Stimulated activated CD4-positive, alpha-beta T cell treated with anti-CD3 and anti-CD28 coated beads, Interleukin-1b, Interleukin-23, amount 100 ng/mL, for 4 hours (primary cell): ENCODE data around the gene LCMT1.
A peak's percentile ranks its signal among the peaks of the same experiment; 100 is the strongest.
"Not testable (repeated sequence)": the region's sequence is repeated elsewhere in the genome, so short reads cannot be mapped to it uniquely, and the experiment has no call there.

ENCODE experiments used
- DNase-seq, 2 donors: peaks; one replicate each; pipeline ENCODE4 v3.0.0-alpha.2; 2020; ENCODE audit warnings: low read depth in 2 of 2

The LCMT1 gene

GRCh38 chr16:25111403-25112166 is at the start of gene LCMT1:
Gene LCMT1, plus strand, starts transcription at chr16:25111742. Its CDS starts 142 bp downstream, at chr16:25111884.
- peak; percentile 83 to 87 for DNase-seq

GRCh38 chr16:25063102-25063501 is 48.4 kb upstream of the LCMT1 start:
- DNase-seq: no peak

- no peak for DNase-seq
Observed at GRCh38 chr16:25063865-25064264, 47.7 kb upstream of the LCMT1 start.

GRCh38 chr16:25064281-25064680 is 47.3 kb upstream of the LCMT1 start:
- not testable (repeated sequence) for DNase-seq

- no peak for DNase-seq
Observed at GRCh38 chr16:25064937-25065336, 46.6 kb upstream of the LCMT1 start.

DNA sequence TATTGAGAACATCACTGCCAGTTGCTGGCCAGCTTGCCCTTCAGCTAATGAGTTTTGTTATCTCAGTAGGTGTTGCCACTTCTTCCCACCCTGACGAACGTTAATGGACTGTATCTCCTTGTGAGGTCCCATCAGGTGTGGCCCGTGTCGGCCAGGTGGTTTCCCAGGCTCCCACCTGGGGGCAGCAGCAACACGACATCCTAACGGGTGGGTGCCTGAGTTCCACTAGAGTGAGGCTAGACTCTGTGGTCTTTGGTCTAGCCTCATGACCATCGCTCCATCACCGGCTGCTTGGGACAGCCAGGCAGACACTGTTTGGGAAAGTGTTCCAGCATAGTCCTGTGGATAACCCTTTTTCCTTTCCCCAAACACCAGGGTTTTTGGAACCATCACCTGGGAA is 45.6 kb upstream of the LCMT1 start:
- no peak for DNase-seq

- no peak for DNase-seq
Observed at GRCh38 chr16:25066426-25066746, 45.2 kb upstream of the LCMT1 start.

DNA sequence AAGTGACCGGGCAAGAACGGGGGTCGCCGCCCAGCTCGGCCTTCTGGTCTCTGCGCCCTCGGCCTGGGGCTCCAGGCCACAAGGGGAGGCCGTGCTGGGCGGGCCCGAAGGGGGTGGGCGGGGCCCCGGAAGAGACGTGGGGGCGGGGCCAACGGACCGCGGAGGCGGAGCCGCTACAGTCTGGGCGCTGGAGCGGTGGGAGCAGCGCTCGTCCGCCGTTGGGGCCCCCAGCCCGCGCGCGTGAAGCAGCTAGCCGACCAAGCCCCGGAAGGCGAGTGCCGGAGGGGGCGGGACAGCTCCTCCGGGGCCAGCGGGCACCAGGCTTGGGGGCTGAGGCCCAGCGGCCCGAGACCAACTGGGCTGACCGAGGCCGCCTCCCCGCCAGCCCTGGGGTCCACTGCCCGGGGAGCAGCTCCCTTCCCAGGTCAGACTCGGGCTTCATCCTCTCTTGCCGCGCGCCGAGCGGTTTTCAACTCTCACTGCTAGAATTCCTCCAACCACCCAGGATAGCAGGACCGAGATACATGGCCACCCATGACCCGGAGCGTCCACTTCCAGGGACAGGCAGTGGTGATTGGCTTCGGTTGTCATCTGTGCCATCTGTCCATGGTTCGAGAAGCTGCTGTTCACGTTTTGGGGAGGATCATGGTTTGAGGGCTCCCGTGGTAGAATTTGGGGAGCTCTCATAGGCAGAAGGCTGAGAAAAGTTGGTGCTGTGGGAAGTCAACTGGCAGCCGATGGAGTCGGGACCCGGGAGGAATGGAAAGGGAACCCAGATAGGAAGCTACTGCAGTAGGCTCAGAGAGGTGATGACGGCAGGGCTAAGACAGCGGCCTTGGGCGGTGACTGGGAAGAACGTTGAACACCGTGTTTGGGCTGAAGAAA is 44.6 kb upstream of the LCMT1 start:
- peak; percentile 76 to 83 for DNase-seq

DNA sequence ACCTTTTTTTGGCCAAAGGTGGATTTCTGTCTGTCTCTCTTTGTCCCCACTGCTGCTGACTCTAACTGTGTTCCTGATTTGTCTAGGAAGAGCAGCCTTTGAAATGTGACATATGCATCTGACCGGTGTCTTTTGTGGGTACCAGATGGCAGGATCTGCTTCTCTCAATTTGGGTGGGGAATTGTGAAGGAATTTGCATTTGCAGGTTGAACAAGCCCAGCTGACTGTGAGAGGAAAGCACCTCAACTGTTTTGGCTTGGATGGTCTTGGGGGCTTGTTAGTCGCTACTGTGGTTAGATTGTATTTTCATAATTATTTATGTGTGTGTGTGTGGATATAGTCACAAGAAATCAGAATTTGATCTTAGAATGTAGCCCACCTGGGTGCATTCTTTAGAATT is 37.7 kb upstream of the LCMT1 start:
- no peak for DNase-seq

GRCh38 chr16:25078386-25078978 is 33.1 kb upstream of the LCMT1 start:
- DNase-seq: no peak

- no peak for DNase-seq
Observed at GRCh38 chr16:25079637-25080378, 31.7 kb upstream of the LCMT1 start.

- no peak for DNase-seq
Observed at GRCh38 chr16:25080420-25081131, 31.0 kb upstream of the LCMT1 start.

DNA sequence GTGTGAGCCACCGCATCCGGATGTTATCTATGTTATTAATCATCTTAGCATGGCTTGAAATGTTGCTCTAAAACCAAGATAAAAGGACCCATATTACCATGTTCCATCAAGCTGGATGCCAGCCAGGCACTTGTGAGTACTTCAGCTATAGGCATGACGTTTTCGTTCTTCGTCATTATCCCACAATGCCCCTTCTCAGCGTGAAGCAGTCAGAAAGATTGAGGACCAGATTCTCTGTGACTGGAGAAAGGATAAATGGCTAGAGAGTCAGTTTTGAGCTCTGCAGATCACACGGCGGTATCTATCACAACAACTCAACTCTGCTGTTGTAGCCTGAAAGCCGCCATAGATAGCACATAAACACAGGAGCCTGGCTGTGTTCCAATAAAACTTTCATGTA is 29.8 kb upstream of the LCMT1 start:
- no peak for DNase-seq

- DNase-seq: no peak
Observed at GRCh38 chr16:25083065-25083464, 28.5 kb upstream of the LCMT1 start.

DNA sequence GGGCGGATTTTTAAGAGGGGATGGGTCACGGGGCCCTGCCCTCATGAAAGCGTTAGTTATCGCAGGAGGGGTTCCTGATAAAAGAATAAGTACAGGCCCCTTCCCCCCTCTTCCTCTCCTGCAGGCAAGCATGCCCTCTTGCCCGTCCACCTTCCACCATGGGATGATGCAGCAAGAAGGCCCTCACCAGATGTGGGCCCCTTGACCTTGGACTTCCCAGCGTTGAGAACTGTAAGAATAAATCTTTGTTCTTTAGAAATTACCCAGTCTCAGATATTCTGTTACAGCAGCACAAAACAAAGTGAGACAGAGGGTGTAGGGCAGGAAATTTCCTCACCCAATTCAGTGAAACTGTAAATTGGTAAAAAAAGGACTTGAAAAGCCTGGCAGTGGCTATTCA is 27.8 kb upstream of the LCMT1 start:
- DNase-seq: no peak

DNA sequence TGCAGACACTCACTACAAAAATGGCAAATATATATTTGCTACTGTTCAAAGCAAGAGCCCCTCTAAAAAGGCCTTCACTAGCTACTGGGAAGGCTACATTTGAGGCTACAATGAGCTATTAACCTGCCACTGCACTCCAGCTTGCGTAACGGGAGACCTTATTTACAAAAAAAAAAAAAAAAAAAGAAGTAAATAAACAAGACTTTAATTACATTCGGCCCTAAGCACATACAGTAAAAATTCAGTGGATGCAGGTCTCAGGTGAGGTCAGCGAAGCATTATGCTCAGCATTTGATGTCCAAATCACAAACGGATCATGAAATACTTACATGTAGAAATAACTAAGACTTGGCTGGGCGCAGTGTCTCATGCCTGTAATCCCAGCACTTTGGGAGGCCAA is 26.7 kb upstream of the LCMT1 start:
- no peak for DNase-seq

DNA sequence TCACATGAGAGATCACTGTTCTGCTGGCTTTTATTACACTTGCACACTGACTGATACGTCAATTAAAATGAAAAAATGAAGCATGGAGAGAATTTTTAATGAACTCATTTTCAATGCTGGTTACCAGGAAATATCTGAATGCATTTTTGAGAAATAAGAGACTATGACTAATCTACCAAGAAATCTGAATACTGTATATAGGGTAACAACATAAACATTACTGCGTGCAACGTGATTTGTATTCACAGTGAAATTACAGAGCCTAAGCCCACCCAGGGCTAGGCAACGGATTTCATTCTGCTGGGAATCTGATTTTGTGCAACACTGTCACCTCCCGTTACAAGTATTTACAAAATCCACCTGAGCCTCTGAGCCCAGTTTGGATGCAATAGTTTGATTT is 23.8 kb upstream of the LCMT1 start:
- DNase-seq: no peak

DNA sequence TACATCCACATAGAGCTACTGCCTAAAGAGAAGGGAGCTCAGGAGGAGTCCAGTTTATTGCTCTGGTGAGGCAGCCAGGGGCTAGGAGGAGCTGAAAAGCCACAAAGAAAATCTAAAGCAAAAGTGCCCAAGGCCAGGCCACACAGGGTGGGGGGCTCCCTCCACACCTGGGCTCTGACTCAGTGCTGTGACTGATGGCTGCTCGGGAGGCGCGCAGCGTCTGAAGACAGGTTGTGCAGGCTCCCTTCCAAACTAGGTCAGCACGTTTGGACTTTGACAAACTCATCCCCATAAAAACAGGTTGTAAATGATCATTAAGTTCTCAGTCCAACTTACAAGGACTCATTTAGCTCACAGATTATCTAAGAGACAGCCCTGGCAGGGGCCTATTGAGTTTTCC is 22.2 kb upstream of the LCMT1 start:
- DNase-seq: no peak

- no peak for DNase-seq
Observed at GRCh38 chr16:25092441-25092840, 19.1 kb upstream of the LCMT1 start.

GRCh38 chr16:25093208-25094061 is 18.1 kb upstream of the LCMT1 start:
- no peak for DNase-seq
